Measurements from ENCODE around the gene ELMO3. TPM values are rescaled to one million over a fixed set of nuclear protein-coding genes. Genes with fewer than 3 reads are reported as not detected.

The ELMO3 gene
- total RNA-seq, result 0.58 and 1.6 TPM in 2 replicates

GRCh38 chr16:67199011-67199807 lies at the start of gene ELMO3:
ELMO3 (plus strand) TSS chr16:67199131; CDS start chr16:67199327, 196 bp downstream.

GRCh38 chr16:67150833-67151396 lies 48.0 kb upstream of the ELMO3 start, which contains the start of gene B3GNT9:
B3GNT9 (minus strand) TSS chr16:67150998; CDS start chr16:67150485, 513 bp downstream.

GRCh38 chr16:67164599-67165061 lies 34.3 kb upstream of the ELMO3 start, which contains the start of gene HSF4:
HSF4 (plus strand) TSS chr16:67164745; CDS start chr16:67164812, 67 bp downstream.

GRCh38 chr16:67170168-67170948 lies 28.6 kb upstream of the ELMO3 start, which contains the start of gene NOL3:
NOL3 (plus strand) TSS chr16:67170538.

GRCh38 chr16:67183627-67184452 lies 15.1 kb upstream of the ELMO3 start, which contains the start of gene MATCAP1:
MATCAP1 (minus strand) TSS chr16:67183963; CDS start chr16:67180610, 3,353 bp downstream.

GRCh38 chr16:67190041-67190440 lies 8.9 kb upstream of the ELMO3 start, which contains the start of gene EXOC3L1:
EXOC3L1 (minus strand) TSS chr16:67190136; CDS start chr16:67189676, 460 bp downstream.

GRCh38 chr16:67191995-67192681 lies 6.8 kb upstream of the ELMO3 start, which contains the start of gene E2F4:
E2F4 (plus strand) TSS chr16:67192155; CDS start chr16:67192228, 73 bp downstream.

GRCh38 chr16:67226804-67227566 lies 28.1 kb downstream of the ELMO3 start, which contains the start of gene TMEM208:
TMEM208 (plus strand) TSS chr16:67227130; CDS start chr16:67227219, 89 bp downstream.

GRCh38 chr16:67247192-67248072 lies 48.5 kb downstream of the ELMO3 start, which contains the start of gene FHOD1:
FHOD1 (minus strand) TSS chr16:67247481; CDS start chr16:67247410, 71 bp downstream.

GRCh38 chr16:67248401-67249177 lies 49.7 kb downstream of the ELMO3 start, which contains the start of gene SLC9A5:
SLC9A5 (plus strand) TSS chr16:67248979; CDS start chr16:67249015, 36 bp downstream.

Other genes starting within 250 kb of the ELMO3 start
- not detected in 2 replicates for gene CES3, start 237.9 kb upstream of the ELMO3 start, total RNA-seq
- 2.5 and 3.2 TPM in 2 replicates for gene CES4A, start 210.5 kb upstream of the ELMO3 start, total RNA-seq
- gene CBFB, start 170.0 kb upstream of the ELMO3 start, total RNA-seq, result 37.2 and 62.0 TPM in 2 replicates
- 13.5 and 13.8 TPM in 2 replicates for gene PHAF1, start 89.2 kb upstream of the ELMO3 start, total RNA-seq
- 37.2 and 42.5 TPM in 2 replicates for gene B3GNT9, start 48.1 kb upstream of the ELMO3 start, total RNA-seq
- 32.9 and 33.7 TPM in 2 replicates for gene TRADD, start 39.2 kb upstream of the ELMO3 start, total RNA-seq
- gene FBXL8, start 39.2 kb upstream of the ELMO3 start, total RNA-seq, result 17.0 and 17.4 TPM in 2 replicates
- gene HSF4, start 34.4 kb upstream of the ELMO3 start, total RNA-seq, result 0.86 and 3.4 TPM in 2 replicates
- 16.7 and 22.9 TPM in 2 replicates for gene NOL3, start 28.6 kb upstream of the ELMO3 start, total RNA-seq
- gene MATCAP1, start 15.2 kb upstream of the ELMO3 start, total RNA-seq, result 4.3 and 15.6 TPM in 2 replicates
- not detected in 2 replicates for gene EXOC3L1, start 9.0 kb upstream of the ELMO3 start, total RNA-seq
- gene E2F4, start 7.0 kb upstream of the ELMO3 start, total RNA-seq, result 89.7 and 95.9 TPM in 2 replicates
- gene TMEM208, start 28.0 kb downstream of the ELMO3 start, total RNA-seq, result 51.3 and 82.9 TPM in 2 replicates
- gene FHOD1, start 48.4 kb downstream of the ELMO3 start, total RNA-seq, result 24.6 and 36.6 TPM in 2 replicates
- gene SLC9A5, start 49.8 kb downstream of the ELMO3 start, total RNA-seq, result 1.4 and 3.2 TPM in 2 replicates
- gene PLEKHG4, start 80.4 kb downstream of the ELMO3 start, total RNA-seq, result 17.3 and 27.3 TPM in 2 replicates
- gene KCTD19, start 127.6 kb downstream of the ELMO3 start, total RNA-seq, result under 0.01 TPM in 1 of 2 replicates, not detected in the other
- 0.71 TPM in 1 of 2 replicates, not detected in the other for gene LRRC36, start 127.7 kb downstream of the ELMO3 start, total RNA-seq
- 0.29 and 3.2 TPM in 2 replicates for gene TPPP3, start 194.4 kb downstream of the ELMO3 start, total RNA-seq
- gene ZDHHC1, start 217.3 kb downstream of the ELMO3 start, total RNA-seq, result 7.4 and 8.9 TPM in 2 replicates
- not detected in 2 replicates for gene HSD11B2, start 232.0 kb downstream of the ELMO3 start, total RNA-seq

Measured in myometrial cell (primary cell).